ENCODE data around the gene GPC5. TPM values are rescaled to one million over a fixed set of nuclear protein-coding genes. Genes with fewer than 3 reads are reported as not detected.

Gene GPC5
- total RNA-seq, 2 donors from 2014 or later = 0.22 to 0.51 TPM

- Mint-ChIP-seq H3K4me3 (no peak overlapping the region), H3K4me1 (peaks cover 15% of the 10 kb centered on the region), H3K36me3 (ENCODE audit: low read depth) (no peaks in the 10 kb centered on the region), H3K9me3 (no peaks in the 10 kb centered on the region), H3K27ac (no peak overlapping the region), H3K27me3 (ENCODE audit: insufficient read depth) (no peaks in the 10 kb centered on the region)
- no peak overlapping the region for H3K4me3 ChIP-seq (ENCODE audit: low read length)
- no peaks in the 10 kb centered on the region for H3K36me3 ChIP-seq (ENCODE audit: control insufficient read depth, insufficient read depth, low read length)
- no peak overlapping the region for H3K27ac ChIP-seq (ENCODE audit: low read depth, low read length)
- no peak overlapping the region for H3K9ac ChIP-seq (ENCODE audit: extremely low read depth, low read length, poor library complexity, severe bottlenecking)
- DNase-seq = no peak
- no peaks in the 10 kb centered on the region for H3K27me3 ChIP-seq (ENCODE audit: control insufficient read depth, insufficient read depth, low read length, poor library complexity, severe bottlenecking)
- TF ChIP-seq CTCF (conservative IDR thresholded peaks at IDR 0.05) = no peak
- no peaks in the 10 kb centered on the region for H3K9me3 ChIP-seq (ENCODE audit: control insufficient read depth, low read length)
- no peaks in the 10 kb centered on the region for H3K4me1 ChIP-seq (ENCODE audit: control insufficient read depth, insufficient read depth, low read length)
Observed at GRCh38 chr13:92224825-92225224, 826.4 kb downstream of the GPC5 start.

GRCh38 chr13:92225861-92226260, 827.4 kb downstream of the GPC5 start:
- Histone ChIP-seq H3K4me3 (ENCODE audit: low read length) (no peak overlapping the region), H3K36me3 (ENCODE audit: control insufficient read depth, insufficient read depth, low read length) (no peaks in the 10 kb centered on the region), H3K27ac (ENCODE audit: low read depth, low read length) (no peak overlapping the region), H3K4me1 (ENCODE audit: control insufficient read depth, insufficient read depth, low read length) (no peaks in the 10 kb centered on the region), H3K9me3 (ENCODE audit: control insufficient read depth, low read length) (no peaks in the 10 kb centered on the region), H3K9ac (ENCODE audit: extremely low read depth, low read length, poor library complexity, severe bottlenecking) (no peak overlapping the region), H3K27me3 (ENCODE audit: control insufficient read depth, insufficient read depth, low read length, poor library complexity, severe bottlenecking) (no peaks in the 10 kb centered on the region)
- no peak overlapping the region for H3K27ac Mint-ChIP-seq
- no peak for DNase-seq
- H3K36me3 Mint-ChIP-seq (ENCODE audit: low read depth) = no peaks in the 10 kb centered on the region
- H3K4me1 Mint-ChIP-seq = peaks cover 15% of the 10 kb centered on the region
- no peaks in the 10 kb centered on the region for H3K9me3 Mint-ChIP-seq
- no peaks in the 10 kb centered on the region for H3K27me3 Mint-ChIP-seq (ENCODE audit: insufficient read depth)
- H3K4me3 Mint-ChIP-seq = no peak overlapping the region
- 83 to 98% methylated on average over 1 to 2 of the region's 2 CpGs for WGBS, 2 experiments (ENCODE audit: insufficient coverage in 1 of 2, insufficient read length in 1 of 2)
- no peak for TF ChIP-seq CTCF (conservative IDR thresholded peaks at IDR 0.05)

GRCh38 chr13:92232871-92233270, 834.5 kb downstream of the GPC5 start:
- Mint-ChIP-seq H3K4me1 (no peaks in the 10 kb centered on the region), H3K9me3 (no peaks in the 10 kb centered on the region)
- 93% methylated on average over 5 of the region's 5 CpGs; no CpG with 5 or more reads in 1 of the 2 experiments for WGBS, 2 experiments (ENCODE audit: insufficient coverage in 1 of 2, insufficient read length in 1 of 2)

More at GRCh38 chr13:92232871-92233270, 834.5 kb downstream of the GPC5 start:
- Histone ChIP-seq H3K27ac (ENCODE audit: low read depth, low read length) (no peak overlapping the region), H3K36me3 (ENCODE audit: control insufficient read depth, insufficient read depth, low read length) (no peaks in the 10 kb centered on the region), H3K4me3 (ENCODE audit: low read length) (no peak overlapping the region), H3K9me3 (ENCODE audit: control insufficient read depth, low read length) (no peaks in the 10 kb centered on the region), H3K4me1 (ENCODE audit: control insufficient read depth, insufficient read depth, low read length) (no peaks in the 10 kb centered on the region), H3K27me3 (ENCODE audit: control insufficient read depth, insufficient read depth, low read length, poor library complexity, severe bottlenecking) (no peaks in the 10 kb centered on the region), H3K9ac (ENCODE audit: extremely low read depth, low read length, poor library complexity, severe bottlenecking) (no peak overlapping the region)
- Mint-ChIP-seq H3K4me3 (no peak overlapping the region), H3K27me3 (ENCODE audit: insufficient read depth) (no peaks in the 10 kb centered on the region), H3K27ac (no peak overlapping the region), H3K36me3 (ENCODE audit: low read depth) (no peaks in the 10 kb centered on the region)
- DNase-seq = no peak
- no peak for TF ChIP-seq CTCF (conservative IDR thresholded peaks at IDR 0.05)
